ENCODE measurements around the gene SERTAD2. TPM values are rescaled to one million over a fixed set of nuclear protein-coding genes. Genes with fewer than 3 reads are reported as not detected.

SERTAD2 gene
- polyA plus RNA-seq, 1 experiment: 6.2 TPM

Other genes with a start within 250 kb of the SERTAD2 start
- gene LGALSL, start 199.8 kb downstream of the SERTAD2 start, polyA plus RNA-seq (2011; rRNA removed): 4.1 and 4.9 TPM in 2 replicates
- 10.9 and 21.7 TPM in 2 replicates for gene AFTPH, start 129.6 kb downstream of the SERTAD2 start, polyA plus RNA-seq (2011; rRNA removed)